Tibial nerve (tissue), 4 donors: ENCODE data around the gene SERINC2. TPM values are rescaled to one million over a fixed set of nuclear protein-coding genes. Genes with fewer than 3 reads are reported as not detected.
"Not testable (repeated sequence)": the region's sequence is repeated elsewhere in the genome, so short reads cannot be mapped to it uniquely, and the experiment has no call there.

Source experiments
- DNase-seq, 2 donors: peaks; one replicate each; pipeline ENCODE4 v3.0.0-alpha.2; 2019; ENCODE audit warnings: low spot score in 2 of 2
- H3K27ac ChIP-seq, 4 donors: fragments of 200-600 bp; sonication (generic) in 3 of 4; one replicate each; pipeline ENCODE4 v1.5.1; 2017 to 2019; ENCODE audit warnings: mild to moderate bottlenecking in 1 of 4
- H3K27me3 ChIP-seq, 2 donors: fragments of 200-600 bp; sonication (generic) in 1 of 2; one replicate each; pipeline versions ENCODE4 v1.5.1 to v1.6.0; 2017 to 2019
- H3K36me3 ChIP-seq, 3 donors: fragments of 200-600 bp; sonication (generic); one replicate each; pipeline ENCODE4 v1.5.1; 2018 to 2019
- H3K4me1 ChIP-seq, 4 donors: fragments of 200-600 bp; sonication (generic) in 3 of 4; one replicate each; pipeline ENCODE4 v1.5.1; 2017 to 2019
- H3K4me3 ChIP-seq, 4 donors: fragments of 200-600 bp; sonication (generic) in 3 of 4; one replicate each; pipeline ENCODE4 v1.5.1; 2017 to 2019; ENCODE audit warnings: mild to moderate bottlenecking in 1 of 4, moderate library complexity in 1 of 4
- H3K9me3 ChIP-seq, 4 donors: fragments of 200-600 bp; sonication (generic) in 3 of 4; one replicate each; pipeline ENCODE4 v1.5.1; 2017 to 2019
- CTCF ChIP-seq, 5 experiments: fragments of 200-600 bp in 3 of 5; fragments of 450-650 bp in 2 of 5; sonication (generic) in 3 of 5; IDR thresholded peaks; one replicate each; pipeline ENCODE4 v1.5.1; 2016 to 2019; ENCODE audit warnings: antibody characterized with exemption in 5 of 5, mild to moderate bottlenecking in 3 of 5, moderate library complexity in 2 of 5
- EP300 ChIP-seq, 2 donors: sonication (generic); formaldehyde crosslinking; IDR thresholded peaks; one replicate each; pipeline ENCODE4 v1.6.1; 2017; ENCODE audit warnings: antibody characterized with exemption in 2 of 2, mild to moderate bottlenecking in 1 of 2
- POLR2A ChIP-seq, 2 donors: fragments of 450-650 bp; IDR thresholded peaks; one replicate each; pipeline ENCODE4 v1.6.1; 2017; ENCODE audit warnings: antibody characterized with exemption in 2 of 2, mild to moderate bottlenecking in 2 of 2, moderate library complexity in 2 of 2
- WGBS, 2 donors: methylation state at CpG; one replicate each; pipeline ENCODE4 v1.1.5; 2018; 5-methylcytosine and 5-hydroxymethylcytosine counted together
- total RNA-seq, 4 donors: library from RNA; depleted of rRNA; stranded (reverse); fragments of >200 nt; gene quantifications; one replicate each; pipeline ENCODE4 v1.1.0, GENCODE V29; 2016

The SERINC2 gene
- total RNA-seq, 4 donors from 2014 or later: 0.42 to 4.3 (median 2.3) TPM

- Histone ChIP-seq H3K9me3 (no peaks in the 10 kb centered on the region), H3K27me3 (no peaks in the 10 kb centered on the region), H3K36me3 (no peaks in the 10 kb centered on the region), H3K4me3 (no peak overlapping the region), H3K27ac (no peak overlapping the region), H3K4me1 (no peaks in the 10 kb centered on the region)
- no peak for DNase-seq
- TF ChIP-seq EP300 (IDR thresholded peaks at IDR 0.05) (no peak), CTCF (IDR thresholded peaks at IDR 0.05) (no peak), POLR2A (IDR thresholded peaks at IDR 0.05) (no peak)
- WGBS, 2 donors: 62 to 67% methylated on average over 9 to 10 of the region's 10 CpGs
These were observed 64.2 kb downstream of the SERINC2 start for GRCh38 chr1:31476891-31477846.

GRCh38 chr1:31478167-31478566, 65.2 kb downstream of the SERINC2 start:
- Histone ChIP-seq H3K27me3 (no peaks in the 10 kb centered on the region), H3K9me3 (no peaks in the 10 kb centered on the region), H3K27ac (no peak overlapping the region), H3K4me1 (no peaks in the 10 kb centered on the region), H3K4me3 (no peak overlapping the region), H3K36me3 (no peaks in the 10 kb centered on the region)
- 85% methylated on average over 2 of the region's 2 CpGs for WGBS, 2 donors
- TF ChIP-seq POLR2A (IDR thresholded peaks at IDR 0.05) (no peak), CTCF (IDR thresholded peaks at IDR 0.05) (no peak), EP300 (IDR thresholded peaks at IDR 0.05) (no peak)
- DNase-seq: no peak

- no peak overlapping the region for H3K27ac ChIP-seq
- H3K36me3 ChIP-seq: no peaks in the 10 kb centered on the region
- no peaks in the 10 kb centered on the region for H3K4me1 ChIP-seq
- no peak for DNase-seq
- H3K27me3 ChIP-seq: no peaks in the 10 kb centered on the region
- H3K4me3 ChIP-seq: no peak overlapping the region
- 78 to 81% methylated on average over 2 of the region's 2 CpGs for WGBS, 2 donors
- H3K9me3 ChIP-seq: no peaks in the 10 kb centered on the region
- TF ChIP-seq CTCF (IDR thresholded peaks at IDR 0.05) (no peak), EP300 (IDR thresholded peaks at IDR 0.05) (no peak), POLR2A (IDR thresholded peaks at IDR 0.05) (no peak)
These were observed 66.8 kb downstream of the SERINC2 start for GRCh38 chr1:31479811-31480210.

- not testable (repeated sequence) for DNase-seq, H3K27ac ChIP-seq, H3K27me3 ChIP-seq, H3K4me1 ChIP-seq, H3K4me3 ChIP-seq, H3K36me3 ChIP-seq, H3K9me3 ChIP-seq
- 73 to 87% methylated on average over 4 of the region's 4 CpGs for WGBS, 2 donors
These were observed 67.4 kb downstream of the SERINC2 start for GRCh38 chr1:31480426-31480825.

GRCh38 chr1:31482482-31483011, 69.5 kb downstream of the SERINC2 start:
- H3K27me3 ChIP-seq: no peaks in the 10 kb centered on the region
- peak overlapping the region in 2 of 4 donors; percentile 55 to 71 for H3K27ac ChIP-seq
- H3K36me3 ChIP-seq: no peaks in the 10 kb centered on the region
- no peak for TF ChIP-seq EP300 (IDR thresholded peaks at IDR 0.05)
- TF ChIP-seq CTCF (IDR thresholded peaks at IDR 0.05): no peak
- TF ChIP-seq POLR2A (IDR thresholded peaks at IDR 0.05): no peak
- H3K9me3 ChIP-seq: no peaks in the 10 kb centered on the region
- H3K4me3 ChIP-seq: no peak overlapping the region
- DNase-seq: no peak
- H3K4me1 ChIP-seq: no peaks in the 10 kb centered on the region
- WGBS, 2 donors: 74 to 75% methylated on average over 6 of the region's 6 CpGs
